HFFc6 (cell line): Measurements from ENCODE around the gene BAD. TPM values are rescaled to one million over a fixed set of nuclear protein-coding genes. Genes with fewer than 3 reads are reported as not detected.

Experiments
- DNase-seq: peaks from one replicate; pipeline ENCODE4 v3.0.0-alpha.2; 2018
- H3K27ac Mint-ChIP-seq: 2 replicates; pipeline ENCODE4 v1.8.0; 2020; ENCODE audit warnings: mild to moderate bottlenecking, mixed read lengths
- H3K27me3 Mint-ChIP-seq: 2 replicates; pipeline ENCODE4 v1.8.0; 2021; ENCODE audit warnings: mild to moderate bottlenecking, moderate library complexity, mixed read lengths; ENCODE audit not compliant: insufficient read depth
- H3K36me3 Mint-ChIP-seq: 2 replicates; pipeline ENCODE4 v1.8.0; 2021; ENCODE audit warnings: low read depth, mixed read lengths
- H3K4me1 Mint-ChIP-seq: 2 replicates; pipeline ENCODE4 v1.8.0; 2020; ENCODE audit warnings: low read depth, mixed read lengths
- H3K4me3 Mint-ChIP-seq: 2 replicates; pipeline ENCODE4 v1.8.0; 2020; ENCODE audit warnings: mild to moderate bottlenecking, moderate library complexity, mixed read lengths
- H3K9me3 Mint-ChIP-seq: 2 replicates; pipeline ENCODE4 v1.8.0; 2020; ENCODE audit warnings: mild to moderate bottlenecking, mixed read lengths
- total RNA-seq, 6 experiments: library from RNA; stranded (reverse); fragmentation: NEBNext Ultra II Directional; extraction: Animal tissue kit (Norgen Biotek cat#: 25700); gene quantifications; 2 replicates in 1 of 6; 3 replicates in 5 of 6; pipeline ENCODE4 v1.2.3, GENCODE V29; 2021
- TF ChIP-seq, protein P1 (sequence below): fragments of 200-600 bp; sonication (generic); IDR thresholded peaks from 2 replicates; pipeline ENCODE4 v1.5.0; 2021; ENCODE audit warnings: antibody characterized with exemption, mild to moderate bottlenecking

BAD gene
- total RNA-seq, 6 experiments from 2014 or later = 65.9 to 75.0 (median 68.8) TPM

DNA sequence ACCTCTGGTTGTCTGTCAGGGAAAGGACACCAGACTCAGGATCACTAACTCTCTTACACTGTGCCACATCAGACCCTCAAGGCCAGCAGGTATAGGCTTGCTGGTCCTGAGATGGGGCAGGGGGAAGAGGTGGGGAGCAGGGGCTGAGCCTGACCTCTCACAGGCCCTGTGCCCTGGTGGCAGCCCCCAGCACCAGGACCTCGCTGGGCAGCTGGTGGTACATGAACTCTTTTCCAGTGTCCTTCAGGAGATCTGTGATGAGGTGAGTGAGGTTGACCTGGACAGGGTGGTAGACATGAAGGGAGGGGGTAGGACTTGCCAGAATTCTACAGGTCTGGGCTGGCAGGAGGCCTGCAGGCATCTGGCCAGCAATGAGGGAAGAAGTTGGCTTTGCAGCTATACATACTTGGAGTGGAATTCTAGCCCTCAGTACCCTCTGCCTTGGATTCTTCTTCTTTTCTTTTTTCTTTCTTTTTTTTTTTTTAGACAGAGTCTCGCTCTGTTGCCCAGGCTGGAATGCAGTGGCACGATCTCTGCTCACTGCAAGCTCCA, 57.0 kb downstream of the BAD start:
- H3K4me1 Mint-ChIP-seq = peaks cover 40% of the 10 kb centered on the region
- H3K4me3 Mint-ChIP-seq = peak overlapping the region; percentile 87
- H3K9me3 Mint-ChIP-seq = no peaks in the 10 kb centered on the region
- TF ChIP-seq, protein P1, sequence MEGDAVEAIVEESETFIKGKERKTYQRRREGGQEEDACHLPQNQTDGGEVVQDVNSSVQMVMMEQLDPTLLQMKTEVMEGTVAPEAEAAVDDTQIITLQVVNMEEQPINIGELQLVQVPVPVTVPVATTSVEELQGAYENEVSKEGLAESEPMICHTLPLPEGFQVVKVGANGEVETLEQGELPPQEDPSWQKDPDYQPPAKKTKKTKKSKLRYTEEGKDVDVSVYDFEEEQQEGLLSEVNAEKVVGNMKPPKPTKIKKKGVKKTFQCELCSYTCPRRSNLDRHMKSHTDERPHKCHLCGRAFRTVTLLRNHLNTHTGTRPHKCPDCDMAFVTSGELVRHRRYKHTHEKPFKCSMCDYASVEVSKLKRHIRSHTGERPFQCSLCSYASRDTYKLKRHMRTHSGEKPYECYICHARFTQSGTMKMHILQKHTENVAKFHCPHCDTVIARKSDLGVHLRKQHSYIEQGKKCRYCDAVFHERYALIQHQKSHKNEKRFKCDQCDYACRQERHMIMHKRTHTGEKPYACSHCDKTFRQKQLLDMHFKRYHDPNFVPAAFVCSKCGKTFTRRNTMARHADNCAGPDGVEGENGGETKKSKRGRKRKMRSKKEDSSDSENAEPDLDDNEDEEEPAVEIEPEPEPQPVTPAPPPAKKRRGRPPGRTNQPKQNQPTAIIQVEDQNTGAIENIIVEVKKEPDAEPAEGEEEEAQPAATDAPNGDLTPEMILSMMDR = no peak
- DNase-seq = no peak
- no peaks in the 10 kb centered on the region; the same call in 1 of the 2 replicates for H3K27me3 Mint-ChIP-seq
- no peaks in the 10 kb centered on the region; the same call in 1 of the 2 replicates for H3K36me3 Mint-ChIP-seq
- H3K27ac Mint-ChIP-seq = peak overlapping the region; percentile 48; the same call in 1 of the 2 replicates

DNA sequence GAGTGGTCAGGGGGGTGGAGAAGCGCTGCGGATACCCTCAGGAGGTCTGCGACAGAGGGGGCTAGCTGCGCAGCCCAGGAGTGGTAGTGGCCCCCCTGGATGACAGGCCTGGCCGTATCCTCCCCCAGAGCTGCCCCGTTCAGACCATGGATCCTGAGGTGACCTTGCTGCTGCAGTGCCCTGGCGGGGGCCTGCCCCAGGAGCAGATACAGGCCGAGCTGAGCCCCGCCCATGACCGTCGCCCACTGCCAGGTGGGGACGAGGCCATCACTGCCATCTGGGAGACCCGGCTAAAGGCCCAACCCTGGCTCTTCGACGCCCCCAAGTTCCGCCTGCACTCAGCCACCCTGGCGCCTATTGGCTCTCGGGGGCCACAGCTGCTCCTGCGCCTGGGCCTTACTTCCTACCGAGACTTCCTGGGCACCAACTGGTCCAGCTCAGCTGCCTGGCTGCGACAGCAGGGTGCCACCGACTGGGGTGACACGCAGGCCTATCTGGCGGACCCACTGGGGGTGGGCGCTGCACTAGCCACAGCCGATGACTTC, 57.9 kb downstream of the BAD start:
- peak overlapping the region; percentile 59 for H3K27ac Mint-ChIP-seq
- TF ChIP-seq, protein P1 = no peak
- peak overlapping the region; percentile 87 for H3K4me3 Mint-ChIP-seq
- no peaks in the 10 kb centered on the region; the same call in 1 of the 2 replicates for H3K36me3 Mint-ChIP-seq
- no peak for DNase-seq
- no peaks in the 10 kb centered on the region; the same call in 1 of the 2 replicates for H3K27me3 Mint-ChIP-seq
- no peaks in the 10 kb centered on the region for H3K9me3 Mint-ChIP-seq
- H3K4me1 Mint-ChIP-seq = peaks cover 35% of the 10 kb centered on the region

GRCh38 chr11:64225608-64226506, 58.6 kb downstream of the BAD start, which contains the start of the genes NUDT22 and TRPT1:
NUDT22 (plus strand) TSS chr11:64226274; CDS start chr11:64226653, 379 bp downstream.
TRPT1 (minus strand) TSS chr11:64226186; CDS start chr11:64225860, 326 bp downstream.
- TF ChIP-seq, protein P1 = peak; percentile 23; the same call in 1 of the 2 replicates

GRCh38 chr11:64224891-64225607, 59.4 kb downstream of the BAD start:
- H3K4me3 Mint-ChIP-seq = peak overlapping the region; percentile 87
- H3K9me3 Mint-ChIP-seq = no peaks in the 10 kb centered on the region
- H3K27ac Mint-ChIP-seq = peak overlapping the region; percentile 64
- H3K36me3 Mint-ChIP-seq = no peaks in the 10 kb centered on the region; the same call in 1 of the 2 replicates
- TF ChIP-seq, protein P1 = no peak
- peaks cover 33% of the 10 kb centered on the region for H3K4me1 Mint-ChIP-seq
- no peak for DNase-seq
- no peaks in the 10 kb centered on the region; the same call in 1 of the 2 replicates for H3K27me3 Mint-ChIP-seq

More at GRCh38 chr11:64225608-64226506, 58.6 kb downstream of the BAD start, which contains the start of the genes NUDT22 and TRPT1:
- Mint-ChIP-seq H3K27ac (peak within 1 kb of the TSS; percentile 64), H3K9me3 (no peaks in the 10 kb centered on the region), H3K4me1 (peaks cover 33% of the 10 kb centered on the region), H3K4me3 (peak within 1 kb of the TSS; percentile 87), H3K27me3 (no peaks in the 10 kb centered on the region; the same call in 1 of the 2 replicates), H3K36me3 (no peaks in the 10 kb centered on the region; the same call in 1 of the 2 replicates)
- DNase-seq = peak; percentile 71
